GM21381 (cell line): Measurements from ENCODE around the gene SYPL1.

Source experiments
- ATAC-seq: cut with Tn5 transposase; IDR thresholded peaks from one replicate; pipeline ENCODE4 v1.9.1; 2021; ENCODE audit warnings: mild to moderate bottlenecking, moderate library complexity; ENCODE audit not compliant: unreplicated experiment

The SYPL1 gene

DNA sequence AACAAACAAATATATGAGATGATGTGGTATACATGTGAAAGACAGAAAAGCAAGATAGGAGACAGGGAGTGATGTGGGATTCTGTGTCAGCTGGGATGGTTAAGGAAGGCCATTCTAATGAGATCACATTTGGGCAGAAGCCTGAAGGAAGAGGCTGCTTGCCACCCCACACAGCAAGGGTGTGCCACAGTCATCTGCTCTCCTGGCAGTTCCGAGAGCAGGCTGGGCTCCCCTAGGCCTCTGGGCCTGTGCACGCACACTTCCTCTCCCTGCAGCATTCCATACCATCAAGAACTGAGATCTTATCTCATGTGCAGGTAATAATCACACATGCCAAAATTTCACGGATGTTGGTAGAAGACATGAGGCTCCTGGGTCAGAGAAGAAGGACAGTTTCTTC lies 43.1 kb downstream of the SYPL1 start:
- no peak for ATAC-seq

DNA sequence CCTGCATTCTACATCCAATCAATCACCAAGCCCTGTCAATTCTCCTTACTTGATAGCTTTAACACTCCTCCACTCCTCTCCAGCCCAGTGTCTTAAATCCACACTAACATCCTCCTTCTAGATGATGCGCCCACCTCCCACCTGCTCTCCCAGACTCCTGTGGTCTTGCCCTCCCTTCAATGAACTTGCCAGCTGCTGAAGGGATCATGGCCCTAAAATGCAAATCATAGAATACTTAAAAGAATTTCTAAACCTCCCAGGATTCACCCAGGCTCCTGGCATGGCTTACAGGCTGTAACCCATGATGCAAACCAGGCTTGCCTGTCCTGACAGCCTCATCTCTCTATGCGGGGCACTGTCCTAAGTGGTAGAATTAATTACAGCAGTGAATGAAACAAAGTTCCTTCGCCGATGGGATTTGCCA lies 43.6 kb downstream of the SYPL1 start:
- no peak for ATAC-seq

DNA sequence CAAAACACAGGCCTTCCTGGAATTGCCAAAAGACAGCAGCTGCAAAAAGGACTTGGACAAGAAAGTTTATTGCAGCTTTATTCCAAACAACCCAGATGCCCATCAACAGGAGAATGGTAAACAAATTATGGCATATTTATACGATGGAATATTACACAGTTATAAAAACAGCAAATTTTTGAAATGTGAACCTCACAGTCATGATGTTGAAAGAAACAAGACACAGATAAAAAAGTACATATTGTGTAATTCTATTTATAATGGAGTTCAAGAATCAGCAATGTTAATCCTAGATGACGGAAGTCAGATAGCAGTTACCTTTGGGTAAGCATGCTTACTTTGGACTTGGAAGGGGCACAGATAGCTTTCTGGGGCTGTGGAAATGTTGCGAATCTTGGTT lies 44.4 kb downstream of the SYPL1 start:
- ATAC-seq: no peak

DNA sequence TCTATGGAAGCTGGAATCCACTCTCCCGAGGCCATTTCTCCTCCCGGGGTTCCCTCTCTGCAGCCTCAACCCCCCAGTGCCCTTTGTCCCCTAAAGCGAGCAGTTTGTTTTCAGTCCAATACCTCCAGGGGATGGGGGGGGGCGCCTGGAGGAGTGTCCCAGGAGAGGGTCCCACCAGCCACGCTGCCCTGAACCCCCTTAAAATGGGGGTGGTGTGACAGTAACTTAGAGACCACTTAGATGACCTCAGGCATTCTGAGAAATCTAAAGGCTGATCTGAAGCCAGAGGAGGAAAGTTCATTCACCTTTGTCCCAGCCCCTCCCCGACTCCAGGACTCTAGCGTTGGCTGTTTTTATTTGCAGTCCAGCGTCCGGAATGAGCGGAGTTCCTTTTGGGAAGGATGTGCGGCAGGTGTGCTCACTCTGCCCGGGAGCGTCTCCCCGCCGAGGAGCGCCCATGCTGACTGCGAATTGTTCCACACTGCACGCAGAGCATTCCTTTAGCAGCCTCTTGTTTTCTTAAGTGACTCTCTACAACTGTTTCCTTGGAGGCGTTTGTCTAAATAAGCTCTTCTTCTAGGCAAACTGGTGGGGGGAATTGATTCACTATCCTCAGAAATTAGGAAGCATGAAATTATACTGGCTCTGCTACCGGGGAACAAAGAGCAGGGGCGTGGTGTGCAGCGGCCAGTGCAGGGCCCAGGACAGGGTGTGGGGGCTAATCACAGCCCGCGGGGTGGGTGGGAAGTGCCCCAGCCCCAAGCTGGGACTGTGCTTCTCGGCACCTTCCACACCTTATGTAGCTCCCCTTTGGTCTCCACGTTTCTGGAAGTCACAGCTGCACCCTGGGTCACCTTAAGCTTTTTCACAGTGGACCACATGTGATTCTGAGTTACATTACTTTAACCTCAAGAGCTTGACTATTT lies 46.3 kb downstream of the SYPL1 start:
- ATAC-seq: no peak

DNA sequence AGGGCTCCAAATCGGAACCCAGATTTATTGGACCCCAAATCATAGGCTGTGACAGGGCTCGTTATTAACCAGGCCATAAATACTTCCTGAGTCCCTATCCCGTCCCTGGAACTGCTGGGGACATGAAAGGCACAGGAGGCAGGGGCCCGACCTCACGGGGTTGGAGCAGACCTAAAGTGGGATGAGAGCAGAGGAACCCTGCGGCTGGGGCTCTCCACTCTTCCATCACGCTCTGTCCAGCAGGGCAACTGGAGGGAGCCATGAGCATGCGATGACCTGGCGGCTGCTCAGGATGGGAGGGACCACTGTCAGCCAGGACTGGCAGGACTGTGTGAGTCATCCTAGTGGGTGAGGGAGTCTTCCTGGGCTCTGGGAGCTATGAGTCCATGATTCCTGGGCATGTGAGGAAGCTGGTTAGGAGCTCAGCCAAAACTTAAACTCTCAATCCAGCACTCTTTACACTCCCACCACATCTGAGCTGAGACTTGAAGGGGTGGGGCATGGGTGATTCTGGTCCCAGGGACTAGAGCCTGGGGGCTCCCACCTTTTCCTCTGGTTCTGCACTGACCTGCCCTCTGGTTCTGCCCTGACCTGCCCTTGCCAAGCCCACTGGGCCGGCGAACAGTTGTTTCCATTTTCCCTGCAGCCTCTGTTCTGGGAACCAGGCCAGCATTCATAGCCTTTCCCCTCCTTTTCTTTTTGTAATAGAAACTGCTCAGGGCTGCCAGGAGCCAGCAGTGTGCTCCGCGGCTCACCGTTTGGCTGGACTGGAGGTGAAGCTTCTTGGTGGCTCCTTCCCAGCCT lies 47.1 kb downstream of the SYPL1 start:
- ATAC-seq: no peak

DNA sequence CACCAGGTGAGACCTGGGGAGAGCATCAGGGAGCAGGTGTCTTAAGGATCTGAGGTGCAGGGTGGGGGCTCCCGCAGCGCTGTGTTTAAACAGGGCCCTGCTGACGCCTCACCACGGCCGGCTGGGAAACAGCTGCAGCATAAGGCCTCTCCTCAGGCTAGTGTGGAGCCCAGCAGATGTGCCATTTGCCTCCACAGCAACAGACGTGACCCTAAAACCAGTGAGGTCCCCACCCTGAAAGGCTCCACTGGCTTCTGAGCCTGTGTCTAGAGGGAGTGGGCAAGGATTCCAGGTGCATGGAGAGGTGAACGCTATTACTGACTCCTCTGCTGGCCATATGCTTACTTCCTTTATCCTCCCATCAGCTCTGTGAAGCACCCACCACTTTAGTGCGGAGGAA lies 47.8 kb downstream of the SYPL1 start:
- no peak for ATAC-seq

DNA sequence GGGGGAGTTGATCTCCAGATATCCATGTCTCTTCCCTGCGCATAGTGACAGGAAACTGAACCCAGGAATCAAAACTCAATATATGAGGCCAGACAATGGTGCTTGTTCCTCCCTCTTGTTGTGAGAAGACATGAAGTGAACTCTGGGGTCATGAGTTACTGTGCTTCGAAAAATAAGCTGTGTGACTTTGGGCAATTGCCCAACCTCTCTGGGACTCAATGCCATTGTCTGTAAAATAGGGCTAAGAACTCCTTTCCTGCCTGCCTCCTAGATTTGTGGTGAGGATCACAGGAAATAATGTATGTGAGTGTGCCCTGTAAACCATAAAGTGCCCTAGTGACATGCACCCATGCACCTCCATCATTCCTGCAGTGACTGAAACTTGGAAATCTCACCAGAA lies 48.4 kb downstream of the SYPL1 start:
- ATAC-seq: no peak

DNA sequence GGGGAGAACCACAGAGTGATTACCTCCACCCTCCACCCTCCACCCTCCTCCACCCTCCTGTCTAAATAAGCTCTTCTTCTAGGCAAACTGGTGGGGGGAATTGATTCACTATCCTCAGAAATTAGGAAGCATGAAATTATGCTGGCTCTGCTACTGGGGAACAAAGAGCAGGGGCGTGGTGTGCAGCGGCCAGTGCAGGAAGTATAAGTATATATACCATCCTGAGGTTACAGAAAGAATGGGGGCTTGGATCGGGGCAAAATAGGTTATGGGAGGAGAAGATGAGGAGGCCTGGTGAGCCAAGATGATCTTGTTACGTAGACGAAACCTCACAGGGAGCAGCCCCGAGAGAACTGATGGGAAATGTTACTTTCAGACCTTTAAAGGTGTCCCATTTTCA lies 49.1 kb downstream of the SYPL1 start:
- no peak for ATAC-seq

DNA sequence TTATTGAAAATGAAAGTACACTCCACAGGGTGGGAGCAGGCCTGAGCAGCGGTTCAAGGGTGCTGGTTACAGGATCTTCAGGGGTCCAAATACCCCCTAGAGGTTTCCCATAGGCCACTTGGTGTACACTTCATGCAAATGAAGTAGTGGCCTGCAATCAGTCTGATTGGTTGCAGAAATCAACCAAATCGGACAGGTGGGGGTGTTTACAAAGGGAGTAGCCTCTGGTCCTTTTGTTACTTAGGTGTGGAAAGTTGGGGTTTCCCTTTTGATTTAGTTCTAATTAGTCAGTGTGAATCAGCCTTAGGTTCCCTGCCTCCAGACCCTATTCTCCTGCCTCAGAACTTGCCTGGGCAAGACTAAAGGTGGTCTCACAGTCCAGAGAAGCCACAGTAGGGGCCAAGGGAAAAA lies 49.6 kb downstream of the SYPL1 start:
- ATAC-seq: no peak

DNA sequence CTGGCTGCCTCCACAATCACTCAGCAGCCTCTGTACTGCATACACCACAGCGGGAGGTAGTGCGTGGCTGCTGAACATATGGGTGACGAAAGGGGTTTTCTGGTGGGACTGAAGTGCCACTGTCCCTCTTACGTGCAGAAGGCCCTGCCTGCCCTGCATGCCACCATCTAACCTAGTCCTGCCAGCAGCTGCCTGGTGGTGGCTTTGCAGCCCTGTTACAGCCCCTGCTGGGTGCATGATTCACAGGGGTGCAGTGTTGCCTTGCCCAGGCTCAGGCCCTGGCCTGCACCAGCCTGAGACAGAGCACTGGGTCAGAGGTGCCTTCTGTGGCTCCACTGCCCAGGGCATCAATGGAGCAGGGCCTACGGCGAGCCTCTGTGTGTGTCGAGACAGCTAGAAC lies 50.1 kb downstream of the SYPL1 start:
- no peak for ATAC-seq

DNA sequence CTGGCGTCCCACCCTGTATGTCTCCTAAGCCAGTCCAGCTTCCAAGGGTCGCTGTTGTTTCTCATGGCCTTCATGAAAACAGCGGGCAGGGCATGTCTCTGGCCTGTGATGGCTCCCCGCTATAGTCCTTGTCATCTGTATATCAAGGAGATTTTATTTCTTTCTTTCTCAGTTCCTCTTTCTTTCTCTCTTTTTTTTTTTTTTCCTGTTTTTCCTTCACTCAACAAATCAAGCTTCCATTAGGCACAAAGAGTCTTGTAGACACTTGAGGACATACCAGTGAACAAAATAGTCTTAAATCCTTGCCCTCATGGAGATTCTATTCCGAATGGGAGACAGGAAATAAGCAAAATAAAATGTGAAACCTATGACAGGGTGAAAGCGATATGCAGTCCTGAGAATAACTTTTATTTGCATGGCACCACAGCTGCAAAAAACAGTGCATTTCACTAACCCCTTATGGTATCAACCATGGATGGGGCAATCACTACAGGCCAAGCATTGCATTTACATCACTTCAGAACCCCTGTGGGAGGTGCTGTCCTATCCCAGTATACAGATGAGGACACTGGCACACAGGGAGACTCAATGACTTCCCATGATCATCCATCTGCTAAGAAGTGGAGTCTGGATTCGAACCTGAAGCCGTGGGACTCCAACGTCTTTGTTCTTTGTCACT lies 50.7 kb downstream of the SYPL1 start:
- peak; percentile 27 for ATAC-seq

DNA sequence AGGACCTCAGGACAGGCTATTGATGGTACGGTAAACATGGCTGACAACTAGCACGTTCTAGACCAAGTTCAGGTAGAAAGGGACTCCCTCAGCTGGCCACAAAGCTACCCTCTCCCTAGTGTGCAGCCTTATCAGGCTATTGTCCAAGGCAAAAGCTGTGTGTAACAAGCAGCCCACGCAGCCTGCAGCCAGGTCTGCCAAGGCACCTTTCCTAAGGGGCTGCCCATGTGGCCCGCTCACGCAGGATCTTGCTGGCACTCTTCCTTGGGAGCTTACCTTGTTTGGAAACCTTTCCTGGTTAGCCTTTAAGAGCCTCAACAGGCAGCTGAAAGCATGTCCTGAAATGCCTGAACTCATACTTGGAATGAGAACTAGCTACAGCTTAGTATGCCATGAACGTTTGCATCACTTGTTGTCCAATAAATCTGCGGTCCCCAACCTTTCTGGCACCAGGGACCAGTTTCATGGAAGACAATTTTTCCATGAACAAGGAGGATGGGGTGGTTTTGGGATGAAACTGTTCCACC lies 51.7 kb downstream of the SYPL1 start:
- ATAC-seq: no peak

DNA sequence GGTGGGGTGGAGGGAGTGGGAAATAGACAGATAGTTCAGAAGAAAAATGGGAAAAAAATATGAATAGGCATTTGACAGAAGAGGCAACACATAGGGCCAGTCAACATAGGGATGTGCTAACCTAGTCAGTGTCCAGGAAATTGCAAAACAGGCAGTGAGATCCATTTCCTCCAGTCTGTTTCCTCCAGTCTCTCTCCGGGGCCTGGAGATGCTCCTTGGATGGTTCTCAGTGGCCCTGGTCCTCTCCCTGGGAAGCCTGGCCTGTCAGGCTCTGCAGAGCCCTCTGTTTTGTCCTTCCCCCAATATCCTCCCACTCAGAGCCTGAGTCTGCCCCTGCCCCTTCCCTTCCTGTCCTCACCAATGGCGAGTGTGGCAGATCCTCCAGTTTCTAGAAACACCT lies 52.6 kb downstream of the SYPL1 start:
- no peak for ATAC-seq

DNA sequence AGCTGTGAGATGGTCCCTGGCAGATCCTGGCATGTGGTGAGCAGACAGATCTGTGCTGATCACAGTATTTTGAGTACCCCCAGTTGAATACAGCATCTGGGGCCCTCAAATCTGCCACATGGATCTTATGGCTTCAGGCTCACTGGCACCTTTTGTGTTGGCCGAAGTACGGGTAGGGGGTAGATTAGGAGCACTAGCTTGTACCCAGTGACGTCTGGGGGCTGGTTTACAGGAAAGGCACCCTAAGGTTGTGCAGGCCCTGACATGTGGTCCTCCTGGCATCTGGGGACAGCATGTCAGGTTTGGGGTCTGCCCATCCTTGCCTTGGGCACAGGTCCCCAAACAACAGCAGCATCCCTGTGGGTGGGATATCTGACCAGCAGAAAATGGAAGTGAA lies 53.2 kb downstream of the SYPL1 start:
- no peak for ATAC-seq

DNA sequence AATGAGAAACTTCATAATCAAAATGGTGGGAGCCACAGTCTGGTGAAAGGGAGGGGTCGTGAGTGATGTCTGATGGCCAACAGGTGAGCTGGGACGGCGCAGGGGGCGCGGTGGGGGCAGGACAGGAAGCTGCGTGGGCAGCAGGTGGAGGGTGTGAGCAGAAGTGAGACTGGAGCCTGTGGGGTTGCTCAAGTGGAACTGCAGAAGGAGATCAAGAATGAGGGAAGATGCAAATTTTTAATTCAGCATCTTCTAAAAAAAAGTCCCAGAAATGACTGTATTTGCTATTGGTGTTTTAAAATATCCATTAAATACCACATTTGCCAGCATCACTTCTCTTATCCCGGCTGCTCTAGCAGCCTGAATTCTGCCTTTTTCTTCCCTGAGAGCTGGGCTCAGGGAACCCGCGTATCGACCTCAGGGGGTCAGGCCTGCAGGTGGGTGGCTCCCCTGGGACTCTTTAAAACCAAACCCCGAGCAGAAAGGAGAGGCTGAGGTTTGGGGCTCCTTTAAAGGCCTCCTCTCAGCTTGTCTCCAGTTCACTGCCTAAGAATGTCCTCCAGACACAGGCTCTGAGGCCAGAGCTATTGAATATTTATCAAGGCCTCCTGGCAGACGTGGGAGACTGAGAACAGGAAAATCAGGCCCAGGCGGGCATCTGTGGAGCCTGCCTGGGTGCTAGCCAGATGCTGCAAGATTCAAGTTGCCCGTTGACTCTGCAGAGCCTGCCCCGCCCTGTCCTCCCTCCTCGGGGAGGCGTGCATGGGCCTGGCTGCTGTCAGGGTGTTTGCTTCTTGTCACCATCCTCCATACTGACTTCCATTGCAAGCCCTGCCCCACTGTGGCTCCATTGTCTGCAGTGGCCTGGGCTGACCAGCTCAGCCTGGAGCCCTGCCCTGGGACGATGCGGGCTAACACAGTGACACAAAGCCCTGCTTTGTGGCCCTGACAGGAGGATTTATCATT lies 53.9 kb downstream of the SYPL1 start:
- peak; percentile 64 for ATAC-seq

DNA sequence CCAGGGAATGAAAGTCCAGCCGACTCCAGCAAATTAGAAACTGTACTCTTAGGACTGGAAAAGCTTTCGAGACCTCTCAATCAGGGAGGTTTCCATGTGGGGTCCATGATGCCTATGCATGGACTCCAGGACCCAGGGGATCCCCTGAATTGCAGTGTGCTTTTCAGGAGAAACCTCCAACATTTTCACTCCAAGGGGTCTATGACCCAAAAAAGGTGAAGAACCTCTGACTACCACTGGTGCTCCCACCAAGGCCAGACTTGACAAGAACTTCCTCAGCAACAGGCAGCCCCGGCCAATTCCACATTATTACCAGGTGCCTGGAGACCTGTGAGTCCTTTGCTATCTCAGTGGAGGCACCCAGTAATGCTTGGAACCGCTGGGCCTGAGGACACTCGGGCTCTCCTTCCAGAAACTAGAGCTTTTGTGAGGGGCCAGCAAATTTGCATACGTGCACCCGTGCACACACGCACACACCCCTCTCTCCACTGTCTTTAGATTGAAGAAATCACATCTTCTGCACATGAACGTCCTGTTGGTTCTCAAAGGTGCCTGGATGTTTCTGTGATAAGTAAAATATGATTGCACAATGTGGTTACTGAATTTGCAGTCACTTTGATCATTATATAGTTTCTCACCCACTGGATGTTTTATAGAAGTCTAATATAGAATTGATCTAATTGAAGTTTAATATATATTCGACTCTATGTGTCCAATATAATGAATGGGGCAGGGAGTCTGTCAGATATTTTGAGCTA lies 54.7 kb downstream of the SYPL1 start:
- ATAC-seq: no peak

DNA sequence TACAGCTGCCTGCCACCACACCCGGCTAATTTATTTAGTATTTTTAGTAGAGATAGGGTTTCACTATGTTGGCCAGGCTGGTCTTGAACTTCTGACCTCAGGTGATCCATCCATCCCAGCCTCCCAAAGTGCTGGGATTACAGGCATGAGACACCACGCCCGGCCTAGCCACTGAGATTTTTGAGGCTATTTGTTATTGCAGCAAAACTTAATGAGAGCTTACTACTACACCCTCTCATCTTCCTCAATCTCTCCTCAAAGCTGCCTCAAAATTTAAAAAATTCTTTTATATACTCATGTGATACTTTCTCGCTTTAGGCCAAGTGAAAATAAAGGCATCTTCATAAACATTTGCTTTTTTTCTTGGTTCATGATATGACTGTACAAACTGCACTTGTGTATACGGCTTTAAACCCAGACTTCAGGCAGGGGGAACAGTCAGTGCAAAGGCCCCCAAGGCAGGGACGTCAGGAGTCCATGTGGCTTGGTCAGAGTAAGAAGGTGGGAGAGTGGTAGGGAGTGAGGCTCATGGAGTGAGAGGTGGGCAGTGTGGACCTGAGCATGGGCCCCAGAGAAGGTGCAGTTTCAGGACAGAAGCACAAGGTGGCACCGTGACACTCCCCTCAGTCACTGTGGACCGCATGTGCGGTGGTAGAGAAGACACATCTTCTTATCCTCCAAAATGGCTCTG lies 55.5 kb downstream of the SYPL1 start:
- ATAC-seq: peak; percentile 46

DNA sequence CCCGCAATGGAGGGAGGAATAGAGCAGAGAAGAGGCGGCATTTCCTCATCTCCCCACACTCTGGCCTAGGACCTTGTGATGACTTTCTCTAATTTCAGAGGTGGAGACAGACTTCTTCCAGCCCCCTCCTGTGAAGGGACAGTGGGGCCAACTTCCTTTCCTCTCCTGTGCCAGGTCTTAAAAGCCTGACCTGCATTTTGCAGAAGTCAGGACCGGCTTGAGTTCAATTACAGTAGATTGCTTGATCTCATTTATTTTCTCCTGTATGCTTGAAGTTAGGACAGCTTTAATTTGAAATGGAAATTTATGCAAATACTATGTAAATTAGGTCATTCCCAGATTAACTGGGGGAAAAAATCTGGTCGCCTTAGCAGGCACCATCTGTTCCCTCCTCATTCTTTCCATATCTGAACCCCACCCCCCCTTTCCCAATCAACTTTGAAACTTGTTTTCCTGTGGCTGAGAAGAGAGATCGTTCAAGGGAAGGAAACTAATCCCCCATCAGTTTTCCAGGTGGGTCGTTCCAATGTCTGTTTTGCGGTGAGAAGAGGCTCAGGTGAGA lies 57.1 kb downstream of the SYPL1 start:
- no peak for ATAC-seq
